Activated naive CD4-positive, alpha-beta T cell treated with anti-CD3 and anti-CD28 coated beads, Interleukin-2, amount 50 U/mL, for 24 hours (primary cell): ENCODE results near the gene PLCB4.

Experiments used
- H3K27ac Mint-ChIP-seq: one replicate; pipeline ENCODE4 v1.8.0; 2021; ENCODE audit warnings: mild to moderate bottlenecking, mixed read lengths
- H3K27me3 Mint-ChIP-seq: one replicate; pipeline ENCODE4 v1.8.0; 2021; ENCODE audit warnings: mixed read lengths
- H3K36me3 Mint-ChIP-seq: one replicate; pipeline ENCODE4 v1.8.0; 2021; ENCODE audit warnings: mixed read lengths
- H3K4me1 Mint-ChIP-seq: one replicate; pipeline ENCODE4 v1.8.0; 2021; ENCODE audit warnings: mixed read lengths
- H3K4me3 Mint-ChIP-seq: one replicate; pipeline ENCODE4 v1.8.0; 2021; ENCODE audit warnings: mild to moderate bottlenecking, mixed read lengths
- H3K9me3 Mint-ChIP-seq: one replicate; pipeline ENCODE4 v1.8.0; 2021; ENCODE audit warnings: mixed read lengths

Gene PLCB4

GRCh38 chr20:9078826-9079731 lies 10.2 kb downstream of the PLCB4 start:
- H3K9me3 Mint-ChIP-seq, result no peaks in the 10 kb centered on the region
- no peak overlapping the region for H3K27ac Mint-ChIP-seq
- H3K4me1 Mint-ChIP-seq, result no peaks in the 10 kb centered on the region
- no peaks in the 10 kb centered on the region for H3K36me3 Mint-ChIP-seq
- H3K27me3 Mint-ChIP-seq, result no peaks in the 10 kb centered on the region
- H3K4me3 Mint-ChIP-seq, result no peak overlapping the region

GRCh38 chr20:9081423-9081966 lies 12.6 kb downstream of the PLCB4 start:
- no peaks in the 10 kb centered on the region for H3K4me1 Mint-ChIP-seq
- H3K9me3 Mint-ChIP-seq, result no peaks in the 10 kb centered on the region
- H3K27me3 Mint-ChIP-seq, result no peaks in the 10 kb centered on the region
- no peak overlapping the region for H3K27ac Mint-ChIP-seq
- no peak overlapping the region for H3K4me3 Mint-ChIP-seq
- no peaks in the 10 kb centered on the region for H3K36me3 Mint-ChIP-seq

- Mint-ChIP-seq H3K9me3 (no peaks in the 10 kb centered on the region), H3K27ac (no peak overlapping the region), H3K4me3 (no peak overlapping the region), H3K36me3 (no peaks in the 10 kb centered on the region), H3K27me3 (no peaks in the 10 kb centered on the region), H3K4me1 (no peaks in the 10 kb centered on the region)
These were observed 13.9 kb downstream of the PLCB4 start for GRCh38 chr20:9082741-9083140.

- Mint-ChIP-seq H3K4me1 (no peaks in the 10 kb centered on the region), H3K9me3 (peaks cover 5% of the 10 kb centered on the region), H3K4me3 (no peak overlapping the region), H3K36me3 (no peaks in the 10 kb centered on the region), H3K27ac (no peak overlapping the region), H3K27me3 (no peaks in the 10 kb centered on the region)
These were observed 18.8 kb downstream of the PLCB4 start for GRCh38 chr20:9087531-9088217.

GRCh38 chr20:9088556-9088955 lies 19.7 kb downstream of the PLCB4 start:
- H3K27me3 Mint-ChIP-seq, result no peaks in the 10 kb centered on the region
- H3K4me1 Mint-ChIP-seq, result no peaks in the 10 kb centered on the region
- H3K27ac Mint-ChIP-seq, result no peak overlapping the region
- no peak overlapping the region for H3K4me3 Mint-ChIP-seq
- peaks cover 5% of the 10 kb centered on the region for H3K9me3 Mint-ChIP-seq
- H3K36me3 Mint-ChIP-seq, result no peaks in the 10 kb centered on the region

- H3K9me3 Mint-ChIP-seq, result peaks cover 5% of the 10 kb centered on the region
- no peak overlapping the region for H3K4me3 Mint-ChIP-seq
- H3K27ac Mint-ChIP-seq, result no peak overlapping the region
- H3K27me3 Mint-ChIP-seq, result no peaks in the 10 kb centered on the region
- no peaks in the 10 kb centered on the region for H3K4me1 Mint-ChIP-seq
- H3K36me3 Mint-ChIP-seq, result no peaks in the 10 kb centered on the region
These were observed 23.2 kb downstream of the PLCB4 start for GRCh38 chr20:9092113-9092512.

GRCh38 chr20:9092655-9093054 lies 23.8 kb downstream of the PLCB4 start:
- Mint-ChIP-seq H3K36me3 (no peaks in the 10 kb centered on the region), H3K27ac (no peak overlapping the region), H3K9me3 (peaks cover 5% of the 10 kb centered on the region), H3K4me3 (no peak overlapping the region), H3K4me1 (no peaks in the 10 kb centered on the region), H3K27me3 (no peaks in the 10 kb centered on the region)

GRCh38 chr20:9093218-9093957 lies 24.5 kb downstream of the PLCB4 start:
- Mint-ChIP-seq H3K4me3 (no peak overlapping the region), H3K27me3 (no peaks in the 10 kb centered on the region), H3K4me1 (no peaks in the 10 kb centered on the region), H3K27ac (no peak overlapping the region), H3K9me3 (peaks cover 5% of the 10 kb centered on the region), H3K36me3 (no peaks in the 10 kb centered on the region)

GRCh38 chr20:9099372-9099771 lies 30.5 kb downstream of the PLCB4 start:
- no peaks in the 10 kb centered on the region for H3K4me1 Mint-ChIP-seq
- H3K27ac Mint-ChIP-seq, result no peak overlapping the region
- no peaks in the 10 kb centered on the region for H3K36me3 Mint-ChIP-seq
- no peaks in the 10 kb centered on the region for H3K27me3 Mint-ChIP-seq
- H3K9me3 Mint-ChIP-seq, result peaks cover 2% of the 10 kb centered on the region
- H3K4me3 Mint-ChIP-seq, result no peak overlapping the region

- Mint-ChIP-seq H3K4me1 (no peaks in the 10 kb centered on the region), H3K27me3 (no peaks in the 10 kb centered on the region), H3K9me3 (peaks cover 9% of the 10 kb centered on the region), H3K36me3 (no peaks in the 10 kb centered on the region), H3K4me3 (no peak overlapping the region), H3K27ac (no peak overlapping the region)
These were observed 31.8 kb downstream of the PLCB4 start for GRCh38 chr20:9100691-9101090.

- Mint-ChIP-seq H3K9me3 (peaks cover 9% of the 10 kb centered on the region), H3K4me3 (no peak overlapping the region)
These were observed 33.6 kb downstream of the PLCB4 start for GRCh38 chr20:9102456-9102855.

GRCh38 chr20:9103955-9104354 lies 35.1 kb downstream of the PLCB4 start:
- Mint-ChIP-seq H3K36me3 (no peaks in the 10 kb centered on the region), H3K27ac (no peak overlapping the region), H3K9me3 (peaks cover 9% of the 10 kb centered on the region), H3K4me1 (no peaks in the 10 kb centered on the region), H3K4me3 (no peak overlapping the region), H3K27me3 (no peaks in the 10 kb centered on the region)

More at GRCh38 chr20:9102456-9102855, 33.6 kb downstream of the PLCB4 start:
- Mint-ChIP-seq H3K4me1 (no peaks in the 10 kb centered on the region), H3K27ac (no peak overlapping the region), H3K36me3 (no peaks in the 10 kb centered on the region), H3K27me3 (no peaks in the 10 kb centered on the region)

GRCh38 chr20:9108260-9108659 lies 39.4 kb downstream of the PLCB4 start:
- no peak overlapping the region for H3K27ac Mint-ChIP-seq
- no peaks in the 10 kb centered on the region for H3K36me3 Mint-ChIP-seq

GRCh38 chr20:9109566-9109965 lies 40.7 kb downstream of the PLCB4 start:
- H3K4me3 Mint-ChIP-seq, result no peak overlapping the region
- no peak overlapping the region for H3K27ac Mint-ChIP-seq
- no peaks in the 10 kb centered on the region for H3K4me1 Mint-ChIP-seq
- H3K9me3 Mint-ChIP-seq, result peaks cover 6% of the 10 kb centered on the region
- no peaks in the 10 kb centered on the region for H3K27me3 Mint-ChIP-seq
- no peaks in the 10 kb centered on the region for H3K36me3 Mint-ChIP-seq

More at GRCh38 chr20:9108260-9108659, 39.4 kb downstream of the PLCB4 start:
- Mint-ChIP-seq H3K4me3 (no peak overlapping the region), H3K27me3 (no peaks in the 10 kb centered on the region), H3K9me3 (peaks cover 9% of the 10 kb centered on the region), H3K4me1 (no peaks in the 10 kb centered on the region)

GRCh38 chr20:9110365-9110764 lies 41.5 kb downstream of the PLCB4 start:
- Mint-ChIP-seq H3K27me3 (no peaks in the 10 kb centered on the region), H3K4me1 (no peaks in the 10 kb centered on the region), H3K36me3 (no peaks in the 10 kb centered on the region), H3K27ac (no peak overlapping the region), H3K9me3 (no peaks in the 10 kb centered on the region), H3K4me3 (no peak overlapping the region)
